Hepatocyte (in vitro differentiated cells): Measurements from ENCODE around the gene NIPA2. TPM values are rescaled to one million over a fixed set of nuclear protein-coding genes. Genes with fewer than 3 reads are reported as not detected.

Experiments used
- DNase-seq: peaks from one replicate; pipeline ENCODE4 v3.0.0-alpha.2; 2016; ENCODE audit warnings: low spot score
- H2AFZ ChIP-seq: fragments of 200-600 bp; sonication (generic); 2 replicates; pipeline ENCODE4 v1.6.0; 2016; ENCODE audit warnings: antibody characterized with exemption, mild to moderate bottlenecking
- H3K27ac ChIP-seq: fragments of 200-600 bp; sonication (generic); 2 replicates; pipeline ENCODE4 v1.5.1; 2016; ENCODE audit warnings: mild to moderate bottlenecking
- H3K27me3 ChIP-seq: fragments of 200-600 bp; sonication (generic); 2 replicates; pipeline ENCODE4 v1.6.1; 2016
- H3K36me3 ChIP-seq: fragments of 200-600 bp; sonication (generic); replicated peaks from 2 replicates; pipeline ENCODE4 v1.5.1; 2016; ENCODE audit warnings: low read depth; ENCODE audit not compliant: insufficient read depth
- H3K4me1 ChIP-seq: fragments of 200-600 bp; sonication (generic); 2 replicates; pipeline ENCODE4 v1.5.1; 2016; ENCODE audit warnings: mild to moderate bottlenecking, moderate library complexity; ENCODE audit not compliant: insufficient read depth
- H3K4me2 ChIP-seq: fragments of 200-600 bp; sonication (generic); 2 replicates; pipeline ENCODE4 v1.6.0; 2016
- H3K4me3 ChIP-seq: fragments of 200-600 bp; sonication (generic); 2 replicates; pipeline ENCODE4 v1.5.1; 2016; ENCODE audit warnings: mild to moderate bottlenecking
- H3K79me2 ChIP-seq: fragments of 200-600 bp; sonication (generic); 2 replicates; pipeline ENCODE4 v1.6.0; 2017; ENCODE audit warnings: mild to moderate bottlenecking
- H3K9me2 ChIP-seq: fragments of 200-600 bp; sonication (generic); replicated peaks from 2 replicates; pipeline ENCODE4 v1.6.0; 2017; ENCODE audit warnings: mild to moderate bottlenecking; ENCODE audit not compliant: insufficient read depth
- H3K9me3 ChIP-seq: fragments of 200-600 bp; sonication (generic); 2 replicates; pipeline ENCODE4 v1.5.1; 2016; ENCODE audit warnings: low read depth, mild to moderate bottlenecking
- H4K20me1 ChIP-seq: fragments of 200-600 bp; sonication (generic); 2 replicates; pipeline ENCODE4 v1.6.0; 2016; ENCODE audit warnings: mild to moderate bottlenecking; ENCODE audit not compliant: insufficient read depth, poor library complexity, severe bottlenecking
- CTCF ChIP-seq: fragments of 200-600 bp; sonication (generic); IDR thresholded peaks from 2 replicates; pipeline ENCODE4 v1.5.1; 2016; ENCODE audit warnings: antibody characterized with exemption, mild to moderate bottlenecking; ENCODE audit not compliant: poor library complexity
- EZH2 ChIP-seq: fragments of 200-600 bp; sonication (generic); IDR thresholded peaks from 2 replicates; pipeline ENCODE4 v1.6.1; 2016; ENCODE audit warnings: antibody characterized with exemption, mild to moderate bottlenecking, borderline replicate concordance
- EZH2phosphoT487 ChIP-seq: fragments of 200-600 bp; sonication (generic); IDR thresholded peaks from one replicate; pipeline ENCODE4 v1.6.1; 2018; ENCODE audit warnings: antibody characterized with exemption, mild to moderate bottlenecking, low read depth, moderate library complexity; ENCODE audit not compliant: unreplicated experiment, severe bottlenecking
- WGBS: methylation state at CpG from one replicate; pipeline ENCODE4 v1.1.6; 2016; ENCODE audit warnings: low lambda C conversion rate; ENCODE audit errors: missing lambda C conversion rate; 5-methylcytosine and 5-hydroxymethylcytosine counted together
- polyA plus RNA-seq: library from polyadenylated mRNA; unstranded; fragments of >200 nt; fragmentation: Nextera tagmentation; extraction: Ambion mirVana; gene quantifications from 2 replicates; pipeline ENCODE4 v1.2.1, GENCODE V29; 2016
- total RNA-seq: library from RNA; depleted of rRNA; stranded (reverse); fragments of >200 nt; gene quantifications from 2 replicates; pipeline ENCODE4 v1.2.3, GENCODE V29; 2014

NIPA2 gene
- total and polyA plus RNA-seq, 2 experiments from 2014 or later, result 52.7 to 77.2 TPM

GRCh38 chr15:22867886-22868285 lies 29.4 kb downstream of the NIPA2 start:
- Histone ChIP-seq H3K9me2 (no peaks in the 10 kb centered on the region), H3K9me3 (no peaks in the 10 kb centered on the region), H3K27me3 (no peaks in the 10 kb centered on the region), H4K20me1 (no peaks in the 10 kb centered on the region), H3K79me2 (peaks cover 14% of the 10 kb centered on the region), H2AFZ (no peak overlapping the region), H3K4me2 (no peak overlapping the region), H3K4me3 (no peak overlapping the region), H3K36me3 (no peaks in the 10 kb centered on the region), H3K27ac (no peak overlapping the region), H3K4me1 (no peaks in the 10 kb centered on the region)
- WGBS, result 91% methylated on average over 6 of the region's 6 CpGs
- TF ChIP-seq EZH2, result no peak
- no peak for TF ChIP-seq EZH2phosphoT487
- TF ChIP-seq CTCF, result no peak
- DNase-seq, result no peak

DNA sequence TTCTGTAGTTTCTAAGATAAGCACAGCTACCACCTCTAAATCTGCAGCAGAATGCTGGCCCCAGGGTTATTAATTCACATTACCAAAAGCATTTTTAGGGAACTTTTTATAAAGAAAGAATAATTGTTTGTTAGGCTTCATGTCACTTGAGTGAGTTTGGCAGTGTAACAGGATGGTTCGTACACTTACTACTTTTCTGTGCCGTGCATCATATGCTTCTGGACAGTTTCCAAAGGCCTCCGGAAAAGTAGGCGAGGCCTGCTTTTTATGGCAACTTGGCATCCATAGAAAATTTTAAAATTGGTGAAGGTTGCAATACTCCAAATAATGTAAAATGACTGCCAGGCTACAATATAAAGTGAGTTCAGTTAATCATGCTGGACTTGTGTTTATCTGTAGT lies 30.0 kb downstream of the NIPA2 start:
- TF ChIP-seq CTCF, result no peak
- TF ChIP-seq EZH2phosphoT487, result no peak
- TF ChIP-seq EZH2, result no peak
- Histone ChIP-seq H3K4me3 (no peak overlapping the region), H3K27me3 (no peaks in the 10 kb centered on the region), H4K20me1 (no peaks in the 10 kb centered on the region), H3K79me2 (peaks cover 10% of the 10 kb centered on the region), H3K27ac (no peak overlapping the region), H2AFZ (no peak overlapping the region), H3K4me1 (no peaks in the 10 kb centered on the region), H3K4me2 (no peak overlapping the region), H3K36me3 (no peaks in the 10 kb centered on the region), H3K9me2 (no peaks in the 10 kb centered on the region), H3K9me3 (no peaks in the 10 kb centered on the region)
- WGBS, result 66% methylated on average over 4 of the region's 4 CpGs
- DNase-seq, result no peak

- DNase-seq, result no peak
- H3K9me2 ChIP-seq, result no peaks in the 10 kb centered on the region
- no peaks in the 10 kb centered on the region for H3K36me3 ChIP-seq
- no peak overlapping the region for H3K4me3 ChIP-seq
- no peak overlapping the region for H3K4me2 ChIP-seq
- H3K4me1 ChIP-seq, result no peaks in the 10 kb centered on the region
- no peak overlapping the region for H2AFZ ChIP-seq
- no peaks in the 10 kb centered on the region for H3K9me3 ChIP-seq
- WGBS, result 95% methylated on average over 9 of the region's 9 CpGs
- TF ChIP-seq EZH2phosphoT487 (no peak), EZH2 (no peak), CTCF (no peak)
- no peaks in the 10 kb centered on the region for H4K20me1 ChIP-seq
- peak overlapping the region; percentile 69 for H3K27ac ChIP-seq
- peaks cover 5% of the 10 kb centered on the region for H3K79me2 ChIP-seq
- no peaks in the 10 kb centered on the region for H3K27me3 ChIP-seq
Measured at GRCh38 chr15:22868928-22869327, 30.5 kb downstream of the NIPA2 start.

- 94% methylated on average over 12 of the region's 12 CpGs for WGBS
- no peaks in the 10 kb centered on the region for H3K36me3 ChIP-seq
Measured at GRCh38 chr15:22869856-22870255, 31.4 kb downstream of the NIPA2 start.

More at GRCh38 chr15:22869856-22870255, 31.4 kb downstream of the NIPA2 start:
- no peaks in the 10 kb centered on the region for H3K4me1 ChIP-seq
- H3K79me2 ChIP-seq, result no peaks in the 10 kb centered on the region
- no peaks in the 10 kb centered on the region for H3K9me3 ChIP-seq
- no peaks in the 10 kb centered on the region for H3K27me3 ChIP-seq
- no peak for DNase-seq
- TF ChIP-seq EZH2, result no peak
- no peak for TF ChIP-seq CTCF
- no peak overlapping the region for H3K4me2 ChIP-seq
- H3K9me2 ChIP-seq, result no peaks in the 10 kb centered on the region
- H3K4me3 ChIP-seq, result no peak overlapping the region
- no peak overlapping the region for H3K27ac ChIP-seq
- no peaks in the 10 kb centered on the region for H4K20me1 ChIP-seq
- no peak overlapping the region for H2AFZ ChIP-seq
